ENCODE results near the gene BAMBI.

Gene BAMBI

GRCh38 chr10:28710202-28710886 lies 33.0 kb downstream of the BAMBI start:
- Histone ChIP-seq H2AFZ (ENCODE audit: low read length) (no peak overlapping the region), H4K20me1 (ENCODE audit: insufficient read depth, low read length) (no peaks in the 10 kb centered on the region), H3K4me2 (ENCODE audit: low read depth, low read length) (no peak overlapping the region), H3K27ac (ENCODE audit: low read length) (no peak overlapping the region), H3K9ac (ENCODE audit: low read length) (no peak overlapping the region), H3K9me3 (replicated peaks; ENCODE audit: insufficient read depth, low read length) (no peaks in the 10 kb centered on the region), H3K36me3 (replicated peaks; ENCODE audit: insufficient read depth, low read length) (no peaks in the 10 kb centered on the region), H3K79me2 (ENCODE audit: low read length) (no peaks in the 10 kb centered on the region), H3K4me3 (ENCODE audit: low read length) (no peak overlapping the region), H3K27me3 (replicated peaks; ENCODE audit: insufficient read depth, low read length) (no peaks in the 10 kb centered on the region), H3K4me1 (ENCODE audit: low read length) (no peaks in the 10 kb centered on the region), H3K9me2 (replicated peaks; ENCODE audit: insufficient read depth, low read length) (no peaks in the 10 kb centered on the region), H3F3A (ENCODE audit: insufficient read depth, low read length) (no peaks in the 10 kb centered on the region)
- TF ChIP-seq CTCF (IDR thresholded peaks at IDR 0.05; ENCODE audit: low read length) (no peak), EZH2phosphoT487 (IDR thresholded peaks at IDR 0.05; ENCODE audit: low read length) (no peak), EZH2 (optimal IDR thresholded peaks at IDR 0.05; ENCODE audit: low read depth, low read length) (no peak)
- DNase-seq: no peak

GRCh38 chr10:28711041-28711440 lies 33.7 kb downstream of the BAMBI start:
- Histone ChIP-seq H3F3A (ENCODE audit: insufficient read depth, low read length) (no peaks in the 10 kb centered on the region), H3K79me2 (ENCODE audit: low read length) (no peaks in the 10 kb centered on the region), H2AFZ (ENCODE audit: low read length) (no peak overlapping the region), H3K27ac (ENCODE audit: low read length) (no peak overlapping the region), H3K4me2 (ENCODE audit: low read depth, low read length) (no peak overlapping the region), H3K4me3 (ENCODE audit: low read length) (no peak overlapping the region), H3K27me3 (replicated peaks; ENCODE audit: insufficient read depth, low read length) (no peaks in the 10 kb centered on the region), H3K4me1 (ENCODE audit: low read length) (no peaks in the 10 kb centered on the region), H3K9me2 (replicated peaks; ENCODE audit: insufficient read depth, low read length) (no peaks in the 10 kb centered on the region), H3K9ac (ENCODE audit: low read length) (no peak overlapping the region), H3K9me3 (replicated peaks; ENCODE audit: insufficient read depth, low read length) (no peaks in the 10 kb centered on the region), H4K20me1 (ENCODE audit: insufficient read depth, low read length) (no peaks in the 10 kb centered on the region), H3K36me3 (replicated peaks; ENCODE audit: insufficient read depth, low read length) (no peaks in the 10 kb centered on the region)
- no peak for DNase-seq
- TF ChIP-seq EZH2 (optimal IDR thresholded peaks at IDR 0.05; ENCODE audit: low read depth, low read length) (no peak), CTCF (IDR thresholded peaks at IDR 0.05; ENCODE audit: low read length) (no peak), EZH2phosphoT487 (IDR thresholded peaks at IDR 0.05; ENCODE audit: low read length) (no peak)

- Histone ChIP-seq H3K27me3 (replicated peaks; ENCODE audit: insufficient read depth, low read length) (no peaks in the 10 kb centered on the region), H3K36me3 (replicated peaks; ENCODE audit: insufficient read depth, low read length) (no peaks in the 10 kb centered on the region), H4K20me1 (ENCODE audit: insufficient read depth, low read length) (no peaks in the 10 kb centered on the region), H3K4me2 (ENCODE audit: low read depth, low read length) (no peak overlapping the region), H3K9ac (ENCODE audit: low read length) (no peak overlapping the region), H3K27ac (ENCODE audit: low read length) (no peak overlapping the region), H3K4me1 (ENCODE audit: low read length) (no peaks in the 10 kb centered on the region), H3K9me2 (replicated peaks; ENCODE audit: insufficient read depth, low read length) (no peaks in the 10 kb centered on the region), H3K4me3 (ENCODE audit: low read length) (no peak overlapping the region), H2AFZ (ENCODE audit: low read length) (no peak overlapping the region), H3K9me3 (replicated peaks; ENCODE audit: insufficient read depth, low read length) (no peaks in the 10 kb centered on the region), H3F3A (ENCODE audit: insufficient read depth, low read length) (no peaks in the 10 kb centered on the region), H3K79me2 (ENCODE audit: low read length) (no peaks in the 10 kb centered on the region)
- TF ChIP-seq EZH2 (optimal IDR thresholded peaks at IDR 0.05; ENCODE audit: low read depth, low read length) (no peak), CTCF (IDR thresholded peaks at IDR 0.05; ENCODE audit: low read length) (no peak), EZH2phosphoT487 (IDR thresholded peaks at IDR 0.05; ENCODE audit: low read length) (no peak)
- no peak for DNase-seq
Observed at GRCh38 chr10:28711776-28712175, 34.5 kb downstream of the BAMBI start.
